Measurements from ENCODE around the gene WNT7B.
A peak's percentile ranks its signal among the peaks of the same experiment; 100 is the strongest.

Gene WNT7B

GRCh38 chr22:45953178-45953577 is 23.8 kb downstream of the WNT7B start:
- no peak for DNase-seq (ENCODE audit: low spot score)

- DNase-seq (ENCODE audit: low spot score) = no peak
These were observed 24.4 kb downstream of the WNT7B start for GRCh38 chr22:45952553-45952952.

DNA sequence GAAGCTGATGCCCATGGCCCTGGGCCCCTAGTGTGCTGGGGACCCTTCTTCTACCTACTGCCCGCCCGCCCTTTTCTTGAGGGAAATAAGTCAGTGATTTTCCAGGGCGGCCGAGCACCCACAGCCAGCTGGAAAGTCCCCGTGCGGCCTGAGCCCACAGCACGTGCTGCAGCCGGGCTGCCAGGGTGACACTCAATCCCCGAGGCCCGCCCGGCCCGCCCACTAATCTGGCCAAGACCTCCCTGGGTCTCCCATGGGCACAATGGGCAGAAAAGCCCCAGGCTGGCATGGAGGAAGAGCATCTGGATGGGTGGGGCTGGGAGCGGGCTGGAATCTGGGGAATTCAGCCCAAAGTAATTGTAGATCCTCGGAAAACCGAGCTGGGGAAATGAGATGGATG is 24.8 kb downstream of the WNT7B start:
- DNase-seq (ENCODE audit: low spot score) = no peak

DNA sequence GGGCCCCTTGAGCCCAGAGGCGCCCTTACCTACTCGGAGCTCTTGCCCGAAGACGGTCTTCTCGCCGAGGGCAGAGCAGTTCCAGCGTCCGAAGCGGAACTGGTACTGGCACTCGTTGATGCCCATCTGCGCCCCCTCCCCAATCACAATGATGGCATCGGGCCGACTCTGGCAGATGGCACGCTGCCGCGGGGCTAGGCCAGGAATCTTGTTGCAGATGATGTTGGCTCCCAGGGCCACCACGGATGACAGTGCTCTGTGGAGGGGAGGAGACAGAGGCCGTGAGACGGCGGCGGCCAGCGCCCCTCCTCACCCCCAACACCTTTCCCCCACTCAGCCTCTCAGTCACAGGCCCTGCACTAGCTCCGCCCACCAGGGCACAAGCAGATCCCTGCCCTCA is 27.1 kb downstream of the WNT7B start:
- no peak for DNase-seq (ENCODE audit: low spot score)

- DNase-seq (ENCODE audit: low spot score) = no peak
These were observed 27.6 kb downstream of the WNT7B start for GRCh38 chr22:45949258-45949870.

GRCh38 chr22:45948081-45948648 is 28.8 kb downstream of the WNT7B start:
- DNase-seq (ENCODE audit: low spot score) = no peak

- DNase-seq (ENCODE audit: low spot score) = peak; percentile 23
These were observed 30.0 kb downstream of the WNT7B start for GRCh38 chr22:45946805-45947600.

DNA sequence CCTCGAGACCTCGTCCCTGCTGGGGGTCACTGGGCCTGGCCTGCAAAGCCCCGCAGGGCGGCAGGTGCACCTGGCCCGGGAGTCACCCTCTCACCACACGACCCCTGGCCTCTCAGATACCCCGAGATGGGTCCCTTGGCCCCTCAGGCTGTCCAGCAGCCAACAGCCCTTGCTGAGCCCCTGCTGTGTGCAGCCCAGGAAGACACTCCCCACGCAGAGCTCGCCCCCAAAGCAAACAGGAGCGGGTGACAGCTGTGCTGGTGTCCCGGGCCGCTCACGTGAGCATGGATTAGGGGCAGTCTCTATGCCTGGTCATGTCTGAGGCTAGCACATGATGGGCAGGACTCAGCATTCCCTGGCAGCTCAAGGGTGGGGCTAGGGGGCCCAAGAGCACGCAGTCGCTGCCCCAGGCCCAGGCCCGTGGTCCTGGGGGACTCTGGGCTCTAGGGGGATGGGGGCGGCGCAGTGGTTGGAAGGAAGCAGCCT is 31.3 kb downstream of the WNT7B start:
- no peak for DNase-seq (ENCODE audit: low spot score)

DNA sequence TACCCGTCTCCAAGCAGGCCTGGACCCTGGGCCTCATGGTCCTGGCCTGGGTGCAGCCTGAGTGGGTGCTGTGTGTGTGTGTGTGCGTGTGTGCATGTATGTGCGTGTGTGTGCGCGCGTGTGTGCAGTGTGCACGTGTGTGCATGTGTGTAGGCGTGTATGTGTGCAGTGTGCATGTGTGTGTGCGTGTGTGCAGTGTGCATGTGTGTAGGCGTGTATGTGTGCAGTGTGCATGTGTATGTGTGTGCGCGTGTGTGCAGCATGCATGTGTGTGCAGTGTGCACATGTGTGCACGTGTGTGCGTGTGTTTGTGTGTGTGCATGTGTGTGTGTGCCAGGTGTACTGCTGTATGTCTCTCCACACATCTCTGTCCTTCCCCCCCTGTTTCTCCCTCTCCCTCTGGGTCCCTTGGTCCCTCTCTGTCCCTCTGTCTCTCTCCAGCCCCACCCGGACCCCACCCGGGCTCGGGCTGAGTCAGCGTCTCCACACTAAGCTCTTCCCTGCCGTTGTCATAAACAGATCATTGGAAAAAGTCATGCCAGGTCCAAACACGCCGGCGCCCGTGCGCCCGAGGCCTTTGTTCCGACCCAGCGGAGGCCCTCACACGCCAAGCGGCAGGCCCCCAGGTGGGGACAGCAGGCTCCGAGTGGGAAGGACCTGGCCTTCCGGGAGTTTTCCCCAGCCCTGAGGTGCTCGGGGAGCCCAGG is 34.0 kb downstream of the WNT7B start:
- no peak for DNase-seq (ENCODE audit: low spot score)

DNA sequence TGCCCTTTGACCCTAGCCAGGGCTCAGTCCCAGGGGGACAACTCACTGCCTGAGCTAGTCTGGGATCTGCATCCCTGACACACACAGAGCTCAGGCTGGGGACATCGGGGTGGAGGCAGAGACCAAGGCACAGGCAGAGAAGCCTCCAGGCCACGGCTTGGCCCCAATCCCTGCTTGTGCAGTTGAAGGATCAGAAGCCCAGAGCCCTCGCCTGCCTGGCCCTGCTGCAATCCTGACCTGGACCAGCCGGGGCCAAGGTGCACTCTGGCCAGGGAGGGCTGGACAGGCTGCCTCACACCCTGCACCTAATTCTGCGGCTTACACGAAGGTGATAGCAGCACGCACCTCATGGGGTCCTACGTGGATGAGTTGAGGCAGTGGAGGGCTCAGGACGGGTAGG is 34.6 kb downstream of the WNT7B start:
- no peak for DNase-seq (ENCODE audit: low spot score)

DNA sequence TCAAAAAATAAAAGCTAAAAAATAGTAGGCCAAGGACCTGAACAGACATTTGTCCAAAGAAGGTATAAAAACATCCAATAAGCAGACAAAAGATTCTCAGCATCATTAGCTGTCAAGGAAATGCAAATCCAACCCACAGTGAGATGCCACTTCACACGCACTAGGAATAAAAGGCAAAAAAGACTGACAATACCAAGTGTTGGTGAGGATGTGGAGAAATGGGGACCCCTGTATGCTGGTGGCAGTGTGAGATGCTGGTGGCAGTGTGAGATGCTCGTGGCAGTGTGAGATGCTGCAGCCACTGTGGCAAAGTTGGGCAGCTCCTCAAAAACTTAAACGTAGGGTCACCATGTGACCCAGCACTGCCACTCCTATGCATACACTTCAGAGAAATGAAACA is 38.0 kb downstream of the WNT7B start:
- DNase-seq (ENCODE audit: low spot score) = no peak

GRCh38 chr22:45937960-45938359 is 39.0 kb downstream of the WNT7B start:
- DNase-seq (ENCODE audit: low spot score) = no peak

- DNase-seq (ENCODE audit: low spot score) = no peak
These were observed 41.4 kb downstream of the WNT7B start for GRCh38 chr22:45935573-45935972.

DNA sequence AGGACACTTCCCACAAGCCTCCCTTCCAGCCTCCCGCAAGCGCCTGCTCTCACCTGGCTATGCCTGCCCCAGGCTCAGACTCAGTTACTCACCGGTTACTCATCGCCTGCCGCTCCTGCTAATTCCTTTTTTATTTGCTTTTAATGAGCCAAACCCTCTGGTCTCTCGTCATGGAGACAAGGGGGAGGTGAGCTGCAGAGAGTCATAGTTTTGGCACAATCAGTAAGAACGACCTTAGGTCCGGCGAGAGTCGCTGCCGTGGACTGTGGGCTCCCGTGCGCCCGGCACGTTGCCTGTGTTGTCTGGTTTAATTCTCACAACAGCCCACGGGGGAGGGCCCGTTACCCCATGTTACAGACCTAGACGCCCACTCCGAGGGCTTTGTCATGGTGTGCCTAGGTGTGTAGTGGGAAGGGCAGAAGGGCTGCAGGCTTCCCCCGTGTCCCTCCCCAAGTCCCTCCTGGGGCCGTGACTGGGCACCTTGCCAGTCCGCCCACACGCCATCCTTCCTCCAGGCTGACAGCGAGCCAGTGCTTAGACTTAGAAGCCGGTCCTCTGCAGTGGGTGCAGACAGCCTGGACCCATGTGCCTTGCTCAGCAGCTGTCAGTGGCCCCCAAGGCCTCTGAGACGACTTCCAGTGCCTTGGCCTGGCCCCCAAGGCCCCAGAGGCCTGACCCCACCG is 42.2 kb downstream of the WNT7B start:
- no peak for DNase-seq (ENCODE audit: low spot score)

DNA sequence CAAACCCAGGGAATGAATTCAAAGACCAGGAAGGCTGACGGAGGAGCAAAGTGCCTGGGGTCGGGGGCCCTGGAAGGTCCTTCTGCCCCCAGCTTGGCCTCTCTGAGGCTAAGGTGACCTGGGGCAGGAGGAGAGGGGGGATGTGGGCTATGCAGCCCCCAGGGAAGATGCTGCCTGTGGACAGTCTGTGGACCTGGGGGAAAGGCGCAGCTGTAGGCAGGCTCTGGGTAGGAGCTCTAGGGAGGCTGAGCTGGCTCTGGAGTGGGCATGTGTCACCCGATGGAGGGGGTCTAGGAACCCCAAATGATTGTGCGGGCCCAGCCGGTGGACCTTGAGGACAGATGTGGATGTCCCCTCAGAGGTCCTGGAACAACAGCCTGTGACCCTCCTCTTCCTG is 42.8 kb downstream of the WNT7B start:
- no peak for DNase-seq (ENCODE audit: low spot score)

DNA sequence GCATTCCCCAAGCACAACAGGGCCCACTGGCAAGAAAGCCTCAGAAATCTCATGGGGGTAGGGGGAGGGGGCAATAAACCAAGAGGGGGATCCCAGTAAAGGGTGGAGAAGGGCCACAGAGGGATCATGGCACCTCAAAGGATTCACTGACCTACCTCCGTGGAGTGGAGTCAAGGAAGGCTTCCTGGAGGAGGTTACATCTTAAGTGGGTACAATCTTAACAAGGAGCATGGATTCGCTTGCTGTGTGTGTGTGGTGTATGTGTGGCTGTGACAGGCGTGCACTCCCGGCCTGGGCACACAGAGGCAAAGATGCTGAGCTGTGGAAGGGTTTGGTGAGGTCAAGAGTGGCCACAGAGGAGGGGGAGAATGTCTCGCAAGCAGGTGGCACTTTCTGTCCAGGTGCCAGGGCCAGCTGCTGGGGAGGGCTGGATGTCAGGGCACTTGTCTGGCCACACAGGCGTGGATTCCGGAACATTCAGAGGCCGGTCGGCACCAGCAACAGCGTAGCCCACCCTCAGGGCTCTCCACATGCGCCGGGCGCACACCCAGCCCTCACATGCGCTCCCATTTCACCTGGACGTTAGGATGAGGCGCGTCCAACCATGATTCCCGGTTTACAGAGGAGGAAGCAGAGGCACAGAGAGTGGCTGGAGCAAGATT is 43.3 kb downstream of the WNT7B start:
- DNase-seq (ENCODE audit: low spot score) = no peak

GRCh38 chr22:45932071-45932470 is 44.9 kb downstream of the WNT7B start:
- DNase-seq (ENCODE audit: low spot score) = no peak

DNA sequence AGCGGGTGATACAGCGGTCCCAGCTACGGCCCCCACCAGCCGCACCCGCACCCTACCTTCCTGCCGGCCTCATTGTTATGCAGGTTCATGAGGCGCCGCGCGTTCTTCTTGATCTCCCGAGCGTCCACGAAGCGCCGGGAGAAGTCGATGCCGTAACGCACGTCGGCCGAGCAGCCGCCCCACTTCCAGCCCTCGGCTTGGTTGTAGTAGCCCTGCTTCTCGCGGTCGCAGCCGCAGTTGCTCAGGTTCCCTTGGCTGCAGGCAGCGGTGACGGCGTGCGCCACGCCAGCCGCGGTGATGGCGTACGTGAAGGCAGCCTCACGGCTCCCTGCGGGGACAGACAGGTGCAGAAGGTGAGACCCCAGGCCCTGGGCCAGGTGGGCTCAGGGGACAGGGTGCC is 45.9 kb downstream of the WNT7B start:
- DNase-seq (ENCODE audit: low spot score) = no peak

DNA sequence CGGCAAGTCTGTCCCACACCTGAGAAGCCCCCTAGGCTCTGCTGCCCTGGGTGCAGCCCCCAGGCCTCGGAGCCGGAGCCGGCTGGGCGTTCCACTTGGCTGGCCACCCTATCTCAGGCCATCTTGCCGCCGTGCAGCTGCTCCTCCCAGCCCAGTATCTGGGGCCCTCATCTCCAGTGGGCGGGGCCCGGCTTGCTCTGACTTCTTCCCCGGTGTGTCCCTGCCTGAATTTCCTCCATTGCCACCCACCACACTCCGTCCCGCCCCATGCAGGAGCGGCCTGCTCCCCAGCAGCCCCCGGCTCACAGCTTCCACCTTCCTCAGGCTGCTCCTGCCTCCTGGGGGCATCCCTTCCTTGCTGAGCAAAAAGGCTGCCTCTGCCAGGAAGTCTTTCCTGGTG is 46.6 kb downstream of the WNT7B start:
- no peak for DNase-seq (ENCODE audit: low spot score)

DNA sequence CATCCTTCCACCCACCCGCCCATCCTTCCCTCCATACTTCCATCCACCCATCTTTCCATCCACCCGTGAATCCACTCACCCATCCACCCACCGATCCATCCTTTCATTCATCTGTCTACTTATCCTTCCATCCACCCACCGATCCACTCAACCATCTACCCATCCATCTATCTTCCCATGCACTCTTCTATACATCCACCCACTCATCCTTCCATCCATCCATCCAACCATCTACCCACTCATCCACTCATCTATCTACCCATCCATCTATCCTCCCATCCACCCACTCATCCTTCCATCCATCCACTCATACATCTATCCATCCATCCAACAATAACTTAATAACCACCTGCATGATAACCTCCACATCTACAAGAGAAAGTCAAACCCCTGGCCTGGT is 47.3 kb downstream of the WNT7B start:
- no peak for DNase-seq (ENCODE audit: low spot score)

- DNase-seq (ENCODE audit: low spot score) = no peak
These were observed 48.1 kb downstream of the WNT7B start for GRCh38 chr22:45928726-45929368.
